Natural killer cell (primary cell): ENCODE measurements around the gene PTGS2. TPM values are rescaled to one million over a fixed set of nuclear protein-coding genes. Genes with fewer than 3 reads are reported as not detected.

Experiments
- ATAC-seq, 3 donors: fragments of 150-1000 bp in 2 of 3; fragments of 200-7000 bp in 1 of 3; cut with Tn5 transposase; 1 replicate in 1 of 3; 2 replicates in 2 of 3; pipeline ENCODE4 v1.10.0; 2021; ENCODE audit warnings: mild to moderate bottlenecking in 2 of 3, moderate library complexity in 2 of 3
- DNase-seq, 2 donors: peaks; one replicate each; pipeline versions ENCODE4 v3.0.0 to v3.0.0-alpha.2; 2013 to 2021; ENCODE audit warnings: mixed read lengths in 1 of 2
- H3K27ac ChIP-seq: one replicate; pipeline ENCODE4 v1.5.1; 2013; ENCODE audit warnings: mild to moderate bottlenecking, low read length
- H3K27me3 ChIP-seq: one replicate; pipeline ENCODE4 v1.6.1; 2013; ENCODE audit warnings: low read length; ENCODE audit not compliant: control insufficient read depth, insufficient read depth
- H3K36me3 ChIP-seq: one replicate; pipeline ENCODE4 v1.6.1; 2013; ENCODE audit warnings: low read length; ENCODE audit not compliant: control insufficient read depth, insufficient read depth
- H3K4me1 ChIP-seq: one replicate; pipeline ENCODE4 v1.6.1; 2013; ENCODE audit warnings: low read length; ENCODE audit not compliant: control insufficient read depth, insufficient read depth
- H3K4me3 ChIP-seq: one replicate; pipeline ENCODE4 v1.5.1; 2013; ENCODE audit warnings: low read length
- H3K9me3 ChIP-seq: one replicate; pipeline ENCODE4 v1.6.1; 2013; ENCODE audit warnings: low read length; ENCODE audit not compliant: control insufficient read depth, insufficient read depth
- H3K27ac Mint-ChIP-seq, 2 donors: one replicate each; pipeline ENCODE4 v1.8.0; 2022; ENCODE audit warnings: mild to moderate bottlenecking in 2 of 2, mixed read lengths in 2 of 2, moderate library complexity in 1 of 2
- H3K27me3 Mint-ChIP-seq, 2 donors: one replicate each; pipeline ENCODE4 v1.8.0; 2022; ENCODE audit warnings: low read depth in 2 of 2, mixed read lengths in 2 of 2
- H3K36me3 Mint-ChIP-seq: one replicate; pipeline ENCODE4 v1.8.0; 2022; ENCODE audit warnings: mixed read lengths
- H3K4me1 Mint-ChIP-seq, 2 donors: one replicate each; pipeline ENCODE4 v1.8.0; 2022; ENCODE audit warnings: mixed read lengths in 2 of 2
- H3K4me3 Mint-ChIP-seq: one replicate; pipeline ENCODE4 v1.8.0; 2022; ENCODE audit warnings: mild to moderate bottlenecking, moderate library complexity, mixed read lengths
- H3K9me3 Mint-ChIP-seq, 2 donors: one replicate each; pipeline ENCODE4 v1.8.0; 2022; ENCODE audit warnings: mixed read lengths in 2 of 2
- CTCF ChIP-seq: fragments of 200-600 bp; IDR thresholded peaks from one replicate; pipeline ENCODE4 v1.8.0; 2022; ENCODE audit warnings: antibody characterized with exemption
- WGBS: methylation state at CpG from one replicate; pipeline ENCODE4 v1.1.7; 2013; ENCODE audit warnings: missing lambda C conversion rate; ENCODE audit not compliant: insufficient coverage; 5-methylcytosine and 5-hydroxymethylcytosine counted together
- intact Hi-C: fragments of 100-400 bp; cut with micrococcal nuclease; formaldehyde crosslinking; loops from one replicate; pipeline ENCODE4 v1.14.2; 2022
- total RNA-seq, 4 donors: library from RNA; stranded (reverse); fragments of 120-200 nt in 1 of 4; gene quantifications; one replicate each; pipeline versions ENCODE4 v1.2.3 to v1.2.4, GENCODE V29; 2013 to 2022

The PTGS2 gene
- total RNA-seq, 3 donors from 2014 or later (not counting 1 experiment from before 2014, with no cell fraction given), result 4.0 to 32.8 (median 6.9) TPM

GRCh38 chr1:186715887-186716809 is 35.9 kb upstream of the PTGS2 start:
- Mint-ChIP-seq H3K27me3 (peaks cover 0 to 2% of the 10 kb centered on the region in 2 donors), H3K4me1 (no peaks in the 10 kb centered on the region), H3K36me3 (no peaks in the 10 kb centered on the region), H3K27ac (no peak overlapping the region), H3K4me3 (no peak overlapping the region), H3K9me3 (peaks cover 4 to 5% of the 10 kb centered on the region in 2 donors)
- ATAC-seq, result no peak
- no peak overlapping the region for H3K27ac ChIP-seq
- H3K27me3 ChIP-seq, result no peaks in the 10 kb centered on the region
- H3K4me1 ChIP-seq, result no peaks in the 10 kb centered on the region
- no peak overlapping the region for H3K4me3 ChIP-seq
- TF ChIP-seq CTCF, result no peak
- H3K9me3 ChIP-seq, result no peaks in the 10 kb centered on the region
- WGBS, result 80% methylated on average over 4 of the region's 5 CpGs
- H3K36me3 ChIP-seq, result no peaks in the 10 kb centered on the region
- intact Hi-C loops, result no loop called here
- DNase-seq, result no peak

- Mint-ChIP-seq H3K36me3 (no peaks in the 10 kb centered on the region), H3K4me1 (no peaks in the 10 kb centered on the region), H3K9me3 (peaks cover 4 to 5% of the 10 kb centered on the region in 2 donors), H3K27me3 (no peaks in the 10 kb centered on the region), H3K4me3 (no peak overlapping the region), H3K27ac (no peak overlapping the region)
- H3K27me3 ChIP-seq, result no peaks in the 10 kb centered on the region
- 100% methylated on average over 2 of the region's 2 CpGs for WGBS
- H3K36me3 ChIP-seq, result no peaks in the 10 kb centered on the region
- H3K4me1 ChIP-seq, result no peaks in the 10 kb centered on the region
- TF ChIP-seq CTCF, result no peak
- DNase-seq (no peak), ATAC-seq (no peak)
- H3K4me3 ChIP-seq, result no peak overlapping the region
- H3K27ac ChIP-seq, result no peak overlapping the region
- intact Hi-C loops, result no loop called here
- H3K9me3 ChIP-seq, result no peaks in the 10 kb centered on the region
These were observed 30.5 kb upstream of the PTGS2 start for GRCh38 chr1:186710696-186711095.

GRCh38 chr1:186708694-186709097 is 28.5 kb upstream of the PTGS2 start:
- H3K4me1 ChIP-seq, result no peaks in the 10 kb centered on the region
- no peaks in the 10 kb centered on the region for H3K9me3 ChIP-seq
- no peak for ATAC-seq
- H3K9me3 Mint-ChIP-seq, result no peaks in the 10 kb centered on the region
- no peak overlapping the region for H3K4me3 Mint-ChIP-seq
- no peaks in the 10 kb centered on the region for H3K36me3 ChIP-seq
- H3K27me3 Mint-ChIP-seq, result no peaks in the 10 kb centered on the region
- H3K4me1 Mint-ChIP-seq, result no peaks in the 10 kb centered on the region
- H3K27ac Mint-ChIP-seq, result no peak overlapping the region
- H3K27me3 ChIP-seq, result no peaks in the 10 kb centered on the region
- no peak overlapping the region for H3K4me3 ChIP-seq
- no peak for TF ChIP-seq CTCF
- H3K27ac ChIP-seq, result no peak overlapping the region
- no peak for DNase-seq
- WGBS, result 96% methylated on average over 2 of the region's 2 CpGs
- intact Hi-C loops, result no loop called here
- H3K36me3 Mint-ChIP-seq, result no peaks in the 10 kb centered on the region
